SK-N-MC (cell line): ENCODE measurements around the gene TMEM69.
"Not testable (repeated sequence)": the region's sequence is repeated elsewhere in the genome, so short reads cannot be mapped to it uniquely, and the experiment has no call there.

Experiments
- EZH2 ChIP-seq: fragments of 200-600 bp; sonication (generic); IDR thresholded peaks from one replicate; pipeline ENCODE4 v1.6.1; 2017; ENCODE audit warnings: antibody characterized with exemption
- FOXP2 ChIP-seq: optimal IDR thresholded peaks from 2 replicates; pipeline ENCODE3; 2011; ENCODE audit warnings: mild to moderate bottlenecking, moderate library complexity; ENCODE audit not compliant: insufficient read depth; ENCODE audit errors: extremely low read length, control extremely low read depth
- POLR2AphosphoS5 ChIP-seq: IDR thresholded peaks from 2 replicates; pipeline ENCODE4 v1.6.1; 2012; ENCODE audit warnings: mild to moderate bottlenecking, low read depth, low read length, borderline replicate concordance

DNA sequence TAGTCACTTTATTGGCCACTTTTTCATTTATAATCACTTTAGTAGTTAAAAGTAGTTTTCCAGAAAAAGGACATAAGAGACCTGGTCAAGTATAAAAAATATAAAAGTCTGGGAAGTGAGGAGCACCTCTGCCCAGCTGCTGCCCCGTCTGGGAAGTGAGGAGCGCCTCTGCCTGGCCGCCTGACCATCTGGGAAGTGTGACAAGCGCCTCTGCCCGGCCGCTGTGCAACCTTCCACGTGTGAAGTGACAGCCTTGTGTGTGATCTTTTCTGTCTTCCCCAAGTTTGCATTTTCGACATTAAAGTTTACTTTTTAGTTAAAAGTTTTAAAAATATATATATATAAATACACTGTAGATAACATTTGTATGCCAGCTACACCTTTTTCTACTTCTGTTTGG, 5.8 kb downstream of the TMEM69 start:
- TF ChIP-seq EZH2, POLR2AphosphoS5, FOXP2: not testable (repeated sequence)
